Transverse colon (tissue), 4 donors: Measurements from ENCODE around the gene CDKL2. TPM values are rescaled to one million over a fixed set of nuclear protein-coding genes. Genes with fewer than 3 reads are reported as not detected.

Source experiments
- DNase-seq: peaks from one replicate; pipeline ENCODE4 v3.0.0-alpha.2; 2019
- H3K27ac ChIP-seq, 4 donors: fragments of 200-600 bp; sonication (generic); 2 replicates each; pipeline ENCODE4 v1.5.1; 2016 to 2018; ENCODE audit warnings: inconsistent platforms in 4 of 4
- H3K27me3 ChIP-seq: fragments of 200-600 bp; sonication (generic); 2 replicates; pipeline ENCODE4 v1.5.1; 2017; ENCODE audit warnings: inconsistent platforms
- H3K36me3 ChIP-seq, 4 donors: fragments of 200-600 bp; sonication (generic); 2 replicates each; pipeline ENCODE4 v1.5.1; 2017 to 2019; ENCODE audit warnings: inconsistent platforms in 4 of 4
- H3K4me1 ChIP-seq, 4 donors: fragments of 200-600 bp; sonication (generic); 2 replicates each; pipeline ENCODE4 v1.5.1; 2017 to 2020; ENCODE audit warnings: inconsistent platforms in 4 of 4
- H3K4me3 ChIP-seq, 4 donors: fragments of 200-600 bp; sonication (generic); 1 replicate in 1 of 4; 2 replicates in 3 of 4; pipeline versions ENCODE4 v1.5.1 to v1.6.1; 2017 to 2019; ENCODE audit warnings: inconsistent platforms in 4 of 4
- H3K9me3 ChIP-seq, 2 donors: fragments of 200-600 bp; sonication (generic); 2 replicates each; pipeline ENCODE4 v1.5.1; 2017 to 2019; ENCODE audit warnings: inconsistent platforms in 2 of 2
- EP300 ChIP-seq: sonication (generic); formaldehyde crosslinking; IDR thresholded peaks from one replicate; pipeline ENCODE4 v1.6.1; 2017; ENCODE audit warnings: antibody characterized with exemption, low read depth
- POLR2A ChIP-seq: fragments of 450-650 bp; IDR thresholded peaks from one replicate; pipeline ENCODE4 v1.6.1; 2016; ENCODE audit warnings: antibody characterized with exemption, mild to moderate bottlenecking, moderate library complexity
- POLR2AphosphoS5 ChIP-seq, 3 donors: sonication (generic); formaldehyde crosslinking; IDR thresholded peaks; one replicate each; pipeline ENCODE4 v1.6.1; 2016; ENCODE audit warnings: antibody characterized with exemption in 3 of 3
- WGBS, 2 donors: methylation state at CpG; one replicate each; pipeline ENCODE4 v1.1.5; 2018; ENCODE audit warnings: low coverage in 1 of 2; 5-methylcytosine and 5-hydroxymethylcytosine counted together
- in situ Hi-C, 4 donors: fragments of 200-750 bp; cut with MboI; loops; one replicate each; pipeline versions ENCODE4 v1.15.0 to v1.15.1; 2017; ENCODE audit warnings: low sequenced_read_pairs in 3 of 4, low pct_ligation_motif_present in 1 of 4, low pct_unique_long_range_greater_than_20kb in 1 of 4
- intact Hi-C: fragments of 100-400 bp; cut with DNase I; formaldehyde crosslinking; loops from one replicate; pipeline ENCODE4 v1.15.1; 2023; ENCODE audit warnings: low total_unique reads
- total RNA-seq, 4 donors: library from RNA; depleted of rRNA; stranded (reverse); fragments of >200 nt; gene quantifications; one replicate each; pipeline ENCODE4 v1.1.0, GENCODE V29; 2016
- TF ChIP-seq, protein P1 (sequence below), 5 experiments: fragments of 200-600 bp in 3 of 5; fragments of 450-650 bp in 2 of 5; sonication (generic) in 3 of 5; IDR thresholded peaks; 1 replicate in 2 of 5; 2 replicates in 3 of 5; pipeline ENCODE4 v1.5.1; 2016 to 2017; ENCODE audit warnings: antibody characterized with exemption in 5 of 5, inconsistent platforms in 3 of 5, mild to moderate bottlenecking in 2 of 5, moderate library complexity in 1 of 5

CDKL2 gene
- total RNA-seq = 1 to 10 TPM in 2 of 4 donors, under 1 TPM in 1, not detected in 1; 0.79 to 7.6 (median 1.2) TPM

DNA sequence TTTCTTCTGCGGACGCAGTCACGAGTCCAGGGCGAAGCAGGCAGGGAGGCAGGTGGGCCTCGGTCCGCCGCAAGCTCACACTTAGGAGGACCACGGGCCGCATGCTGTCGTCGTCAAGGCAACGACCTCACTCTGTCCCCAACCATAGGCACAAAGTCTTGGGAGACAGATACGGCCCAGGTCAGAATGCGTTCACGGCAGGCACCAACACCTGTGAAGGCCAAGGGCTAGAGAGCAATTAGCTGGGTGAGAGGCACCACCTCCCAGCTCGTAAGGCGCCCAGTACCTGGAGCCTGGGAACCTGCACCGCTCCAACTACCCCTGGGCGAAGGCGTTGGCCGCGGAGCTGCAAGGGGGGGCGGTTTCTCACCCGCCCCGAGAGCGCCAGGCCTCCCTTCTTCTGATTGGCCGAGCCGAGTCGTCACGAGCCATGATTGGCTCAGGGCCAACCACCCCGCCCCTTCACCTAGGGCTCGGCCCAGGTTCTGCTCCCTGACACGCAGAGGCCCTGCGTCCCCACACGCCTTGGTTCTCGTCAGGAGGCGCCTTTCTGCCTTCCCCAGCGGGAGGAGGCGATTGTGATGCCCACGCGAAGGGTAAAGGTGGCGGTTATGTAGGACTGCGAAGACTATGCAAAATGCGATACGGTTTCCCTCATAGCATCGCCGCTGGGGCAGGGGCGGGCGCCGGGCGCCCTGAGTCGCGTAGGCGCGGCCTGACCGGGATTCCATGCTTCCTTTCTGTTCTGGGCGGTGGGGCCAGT is at the start of gene CDKL2:
CDKL2 (minus strand) TSS at position 355 of the 763 bp plus-strand sequence. CDS start 4,540 bp downstream, outside the sequence.
- H3K27me3 ChIP-seq = no peaks in the 10 kb centered on the region
- H3K27ac ChIP-seq = peak within 1 kb of the TSS; percentile 33 to 76 (median 67)
- H3K4me3 ChIP-seq = peak within 1 kb of the TSS; percentile 35 to 65 (median 46)
- peak; percentile 96 for DNase-seq
- peaks cover 0 to 6% (median 2%) of the 10 kb centered on the region in 4 donors for H3K4me1 ChIP-seq
- TF ChIP-seq EP300 (no peak), POLR2A (peak; percentile 69), POLR2AphosphoS5 (IDR thresholded peaks at IDR 0.05) (peak; percentile 53 to 88 (median 78))
- TF ChIP-seq, protein P1, sequence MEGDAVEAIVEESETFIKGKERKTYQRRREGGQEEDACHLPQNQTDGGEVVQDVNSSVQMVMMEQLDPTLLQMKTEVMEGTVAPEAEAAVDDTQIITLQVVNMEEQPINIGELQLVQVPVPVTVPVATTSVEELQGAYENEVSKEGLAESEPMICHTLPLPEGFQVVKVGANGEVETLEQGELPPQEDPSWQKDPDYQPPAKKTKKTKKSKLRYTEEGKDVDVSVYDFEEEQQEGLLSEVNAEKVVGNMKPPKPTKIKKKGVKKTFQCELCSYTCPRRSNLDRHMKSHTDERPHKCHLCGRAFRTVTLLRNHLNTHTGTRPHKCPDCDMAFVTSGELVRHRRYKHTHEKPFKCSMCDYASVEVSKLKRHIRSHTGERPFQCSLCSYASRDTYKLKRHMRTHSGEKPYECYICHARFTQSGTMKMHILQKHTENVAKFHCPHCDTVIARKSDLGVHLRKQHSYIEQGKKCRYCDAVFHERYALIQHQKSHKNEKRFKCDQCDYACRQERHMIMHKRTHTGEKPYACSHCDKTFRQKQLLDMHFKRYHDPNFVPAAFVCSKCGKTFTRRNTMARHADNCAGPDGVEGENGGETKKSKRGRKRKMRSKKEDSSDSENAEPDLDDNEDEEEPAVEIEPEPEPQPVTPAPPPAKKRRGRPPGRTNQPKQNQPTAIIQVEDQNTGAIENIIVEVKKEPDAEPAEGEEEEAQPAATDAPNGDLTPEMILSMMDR (IDR thresholded peaks at IDR 0.05) = no peak
- intact Hi-C loops = no loop called here
- in situ Hi-C loops = no loop called here
- no peaks in the 10 kb centered on the region for H3K36me3 ChIP-seq
- 1% methylated on average over 57 of the region's 57 CpGs; no CpG with 5 or more reads in 1 of the 2 donors for WGBS, 2 donors
- no peaks in the 10 kb centered on the region for H3K9me3 ChIP-seq

DNA sequence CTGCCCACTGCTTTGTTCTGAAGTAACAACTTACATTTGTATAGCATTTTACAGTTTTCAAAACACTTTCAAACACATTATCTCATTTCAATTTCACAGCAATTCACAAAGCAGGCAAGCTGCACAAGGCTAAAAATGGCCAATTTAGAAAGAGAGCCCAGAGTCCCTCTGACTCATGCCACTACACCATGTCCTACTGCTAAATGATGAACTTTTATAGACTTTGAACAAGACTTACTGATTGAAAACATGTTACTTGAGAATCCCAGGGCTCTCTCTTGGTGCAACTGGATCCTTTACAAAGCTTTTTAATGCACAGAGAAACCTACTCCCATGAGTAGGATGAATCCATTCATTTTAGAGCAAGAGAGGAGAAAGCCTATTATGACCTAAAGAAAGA is 48.6 kb upstream of the CDKL2 start:
- DNase-seq = no peak
- no peak overlapping the region for H3K4me3 ChIP-seq
- H3K9me3 ChIP-seq = no peaks in the 10 kb centered on the region
- H3K4me1 ChIP-seq = peaks cover 3 to 12% (median 4%) of the 10 kb centered on the region in 4 donors
- no peak for TF ChIP-seq POLR2AphosphoS5 (IDR thresholded peaks at IDR 0.05)
- TF ChIP-seq EP300 = no peak
- TF ChIP-seq POLR2A = no peak
- TF ChIP-seq, protein P1 (IDR thresholded peaks at IDR 0.05) = no peak
- no peak overlapping the region for H3K27ac ChIP-seq
- H3K36me3 ChIP-seq = no peaks in the 10 kb centered on the region
- no peaks in the 10 kb centered on the region for H3K27me3 ChIP-seq
- in situ Hi-C loops = loop anchor here in 1 of 4 donors (10.0 kb wide), 1 partner anchor 46 kb away; the partner anchor contains the start of gene USO1
- intact Hi-C loops = loop anchor here (5.0 kb wide), 1 partner anchor 43 kb away; the partner anchor contains the start of gene USO1

DNA sequence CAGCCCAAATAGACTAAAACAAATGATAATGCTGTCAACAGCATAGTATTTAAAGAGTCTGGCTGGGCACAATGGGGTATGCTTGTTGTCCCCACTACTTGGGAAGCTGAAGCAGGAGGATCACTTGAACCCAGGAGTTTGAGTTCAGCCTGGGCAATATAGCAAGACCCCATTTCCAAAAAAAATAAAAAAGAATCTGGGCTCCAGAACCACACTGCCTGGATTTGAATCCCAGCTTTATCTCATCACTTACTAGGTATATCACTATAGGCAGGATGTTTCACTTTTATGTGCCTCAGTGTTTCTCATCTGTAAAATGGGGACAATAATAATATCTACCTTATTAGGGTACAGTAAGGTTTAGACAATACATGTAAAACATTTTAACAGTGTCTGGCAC is 48.1 kb upstream of the CDKL2 start:
- intact Hi-C loops = loop anchor here (5.0 kb wide), 1 partner anchor 44 kb away; the partner anchor contains the start of gene USO1
- no peak for TF ChIP-seq POLR2AphosphoS5 (IDR thresholded peaks at IDR 0.05)
- TF ChIP-seq, protein P1 (IDR thresholded peaks at IDR 0.05) = no peak
- no peak for TF ChIP-seq EP300
- no peak for TF ChIP-seq POLR2A

DNA sequence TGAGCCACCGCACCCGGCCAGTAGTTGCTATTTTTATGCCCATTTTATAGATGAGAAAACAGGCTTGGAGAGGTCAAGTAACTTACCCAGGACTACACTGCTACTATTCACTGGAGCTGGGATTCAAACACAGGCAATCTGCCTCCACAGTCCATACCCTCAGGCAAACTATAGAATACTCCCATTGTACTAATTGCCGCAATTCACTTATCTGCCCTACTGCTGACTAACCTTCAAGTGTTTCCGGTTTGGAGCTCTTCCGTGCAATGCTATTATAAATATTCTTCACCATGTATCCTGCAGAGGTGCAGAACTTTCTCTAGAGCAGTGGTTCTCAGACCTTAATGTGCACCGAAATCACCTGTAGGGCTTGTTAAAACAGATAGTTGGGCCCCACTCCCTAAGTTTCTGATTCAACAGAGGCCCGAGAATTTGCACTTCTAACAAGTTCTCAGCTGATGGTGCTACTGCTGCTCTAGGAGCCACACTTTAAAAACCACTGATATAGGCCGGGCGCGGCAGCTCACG is 44.7 kb upstream of the CDKL2 start:
- Histone ChIP-seq H3K36me3 (no peaks in the 10 kb centered on the region), H3K4me3 (no peak overlapping the region), H3K4me1 (peaks cover 17 to 37% (median 23%) of the 10 kb centered on the region in 4 donors), H3K9me3 (no peaks in the 10 kb centered on the region), H3K27me3 (no peaks in the 10 kb centered on the region), H3K27ac (peak overlapping the region; percentile 92 to 100 (median 96))
- no peak for DNase-seq
- TF ChIP-seq POLR2A = peak; percentile 25
- TF ChIP-seq, protein P1 (IDR thresholded peaks at IDR 0.05) = no peak
- TF ChIP-seq EP300 = no peak
- TF ChIP-seq POLR2AphosphoS5 (IDR thresholded peaks at IDR 0.05) = peak in 1 of 3 donors; percentile 25
- in situ Hi-C loops = loop anchor here in 1 of 4 donors (10.0 kb wide), 1 partner anchor 50 kb away; the partner anchor contains the start of gene USO1
- intact Hi-C loops = loop anchor here (5.0 kb wide), 1 partner anchor 47 kb away; the partner anchor contains the start of gene USO1
- 60 to 73% methylated on average over 3 to 11 of the region's 11 CpGs for WGBS, 2 donors

More for the DNA sequence above, 48.1 kb upstream of the CDKL2 start:
- no peaks in the 10 kb centered on the region for H3K36me3 ChIP-seq
- in situ Hi-C loops = loop anchor here in 1 of 4 donors (10.0 kb wide), 1 partner anchor 46 kb away; the partner anchor contains the start of gene USO1
- H3K4me1 ChIP-seq = peaks cover 6 to 16% (median 8%) of the 10 kb centered on the region in 4 donors
- H3K9me3 ChIP-seq = no peaks in the 10 kb centered on the region
- no peak overlapping the region for H3K4me3 ChIP-seq
- H3K27me3 ChIP-seq = no peaks in the 10 kb centered on the region
- DNase-seq = no peak
- no peak overlapping the region for H3K27ac ChIP-seq
